ENCODE data around the gene LRRC42. TPM values are rescaled to one million over a fixed set of nuclear protein-coding genes. Genes with fewer than 3 reads are reported as not detected.
"Not testable (repeated sequence)": the region's sequence is repeated elsewhere in the genome, so short reads cannot be mapped to it uniquely, and the experiment has no call there.

The LRRC42 gene
- polyA plus RNA-seq, 3 donors = 43.7 to 49.9 (median 46.9) TPM

DNA sequence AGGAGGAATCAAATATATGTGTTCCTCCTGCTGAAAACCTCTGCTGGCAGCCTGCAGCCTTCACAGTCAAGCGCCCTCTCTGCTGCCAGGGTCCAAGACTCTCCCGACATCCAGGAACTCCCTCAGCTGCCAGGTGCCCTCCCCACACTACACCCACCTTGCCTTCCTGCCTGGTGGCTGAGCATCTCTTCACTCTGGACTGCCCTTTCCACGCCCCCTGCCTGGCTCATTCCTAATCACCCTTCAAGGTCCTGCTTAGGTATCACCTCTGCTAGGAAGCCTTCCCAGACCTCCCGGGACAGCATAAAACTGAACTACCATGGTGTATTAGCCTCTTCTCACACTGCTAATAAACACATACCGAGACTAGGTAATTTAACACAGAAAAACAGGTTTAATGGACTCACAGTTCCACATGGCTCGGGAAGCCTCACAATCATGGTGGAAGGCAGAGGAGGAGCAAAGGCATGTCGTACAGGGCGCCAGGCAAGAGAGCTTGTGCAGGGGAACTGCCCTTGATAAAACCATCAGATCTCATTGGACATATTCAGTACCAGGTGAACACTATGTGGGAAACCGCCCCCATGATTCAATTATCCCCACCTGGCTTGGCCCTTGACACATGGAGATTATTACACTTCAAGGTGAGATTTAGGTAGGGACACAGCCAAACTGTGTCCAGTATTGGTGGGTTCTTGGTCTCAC lies 56.5 kb downstream of the LRRC42 start:
- no peak for DNase-seq (ENCODE audit: low read depth in 3 of 3, low spot score in 2 of 3)

GRCh38 chr1:54003249-54003646 lies 57.1 kb downstream of the LRRC42 start:
- DNase-seq (ENCODE audit: low read depth in 3 of 3, low spot score in 2 of 3) = no peak

DNA sequence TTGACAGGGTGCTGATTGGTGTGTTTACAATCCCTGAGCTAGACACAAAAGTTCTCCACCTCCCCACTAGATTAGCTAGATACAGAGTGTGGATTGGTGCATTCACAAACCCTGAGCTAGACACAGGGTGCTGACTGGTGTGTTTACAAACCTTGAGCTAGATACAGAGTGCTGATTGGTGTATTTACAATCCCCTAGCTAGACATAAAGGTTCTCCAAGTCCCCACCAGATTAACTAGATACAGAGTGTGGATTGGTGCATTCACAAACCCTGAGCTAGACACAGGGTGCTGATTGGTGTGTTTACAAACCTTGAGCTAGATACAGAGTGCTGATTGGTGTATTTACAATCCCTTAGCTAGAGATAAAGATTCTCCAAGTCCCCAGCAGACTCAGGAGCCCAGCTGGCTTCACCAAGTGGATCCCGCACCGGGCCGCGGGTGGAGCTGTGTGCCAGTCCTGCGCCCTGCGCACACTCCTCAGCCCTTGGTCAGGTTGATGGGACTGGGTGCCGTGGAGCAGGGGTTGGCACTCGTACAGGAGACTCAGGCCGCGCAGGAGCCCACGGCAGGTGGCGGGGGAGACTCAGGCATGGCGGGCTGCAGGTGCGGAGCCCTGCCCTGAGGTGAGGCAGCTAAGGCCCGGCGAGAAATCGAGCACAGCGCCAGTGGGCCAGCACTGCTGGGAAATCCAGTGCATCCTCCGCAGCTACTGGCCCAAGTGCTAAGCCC lies 57.8 kb downstream of the LRRC42 start:
- not testable (repeated sequence) for DNase-seq (ENCODE audit: low read depth in 3 of 3, low spot score in 2 of 3)

DNA sequence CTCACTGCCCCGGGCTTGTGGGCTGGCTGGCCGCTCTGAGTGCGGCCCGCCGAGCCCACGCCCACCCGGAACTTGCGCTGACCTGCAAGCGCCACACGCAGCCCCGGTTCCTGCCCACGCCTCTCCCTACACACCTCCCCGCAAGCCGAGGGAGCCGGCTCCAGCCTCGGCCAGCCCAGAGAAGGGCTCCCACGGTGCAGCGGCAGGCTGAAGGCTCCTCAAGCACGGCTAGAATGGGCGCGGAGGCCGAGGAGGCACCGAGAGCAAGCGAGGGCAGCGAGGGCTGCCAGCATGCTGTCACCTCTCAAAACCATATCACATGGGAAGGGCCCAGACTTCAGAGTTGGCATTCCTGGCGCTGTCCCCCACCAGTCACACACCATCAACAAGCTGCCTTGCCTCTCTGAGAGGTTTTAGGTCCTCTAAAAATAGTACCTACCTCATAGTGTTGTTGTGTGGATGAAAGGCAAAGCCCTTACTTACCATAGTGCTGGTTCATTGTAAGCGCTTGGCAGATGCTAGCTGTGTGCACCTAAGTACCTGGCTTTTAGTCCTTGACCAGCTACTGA lies 58.4 kb downstream of the LRRC42 start:
- no peak for DNase-seq (ENCODE audit: low read depth in 3 of 3, low spot score in 2 of 3)

GRCh38 chr1:54006508-54006907 lies 60.4 kb downstream of the LRRC42 start:
- DNase-seq (ENCODE audit: low read depth in 3 of 3, low spot score in 2 of 3) = no peak

DNA sequence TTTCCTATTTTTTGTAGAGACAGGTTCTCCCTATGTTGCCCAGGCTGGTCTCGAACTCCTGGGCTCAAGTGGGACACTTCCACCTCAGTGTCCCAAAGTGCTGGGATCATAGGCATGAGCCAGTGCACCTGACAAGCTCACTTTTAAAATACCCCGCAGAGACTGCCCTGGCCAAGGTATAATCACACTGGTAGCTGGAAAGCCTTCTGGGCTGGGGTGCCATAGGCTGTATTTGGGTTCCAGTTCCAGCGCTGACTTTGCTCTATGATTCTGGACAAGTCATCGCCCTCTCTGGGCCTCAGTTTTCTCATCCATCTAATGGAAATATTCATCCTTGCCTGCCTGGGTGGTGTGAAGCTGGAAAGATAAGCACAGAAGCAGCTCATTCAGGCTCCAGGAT lies 61.5 kb downstream of the LRRC42 start:
- DNase-seq (ENCODE audit: low read depth in 3 of 3, low spot score in 2 of 3) = no peak

GRCh38 chr1:54008876-54009275 lies 62.7 kb downstream of the LRRC42 start:
- DNase-seq (ENCODE audit: low read depth in 3 of 3, low spot score in 2 of 3) = no peak

DNA sequence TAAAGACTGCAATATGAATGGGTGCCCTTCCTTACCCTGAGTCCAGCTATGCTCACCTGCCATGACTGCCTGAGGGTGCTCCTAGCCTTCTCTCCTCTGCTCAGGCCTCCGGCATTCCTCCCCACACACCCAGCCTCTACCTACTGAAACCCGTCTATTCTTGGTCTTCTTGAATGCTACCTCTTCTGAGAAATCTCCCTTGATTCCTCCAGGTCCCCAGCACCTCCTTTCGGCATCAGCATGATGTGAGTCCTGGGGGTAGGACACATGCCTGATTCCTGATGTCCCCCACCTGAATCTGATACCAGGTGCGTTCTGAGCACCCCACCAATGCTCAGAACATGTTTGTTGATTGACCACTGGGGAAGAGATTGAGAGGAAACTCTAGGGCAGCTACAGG lies 63.3 kb downstream of the LRRC42 start:
- no peak for DNase-seq (ENCODE audit: low read depth in 3 of 3, low spot score in 2 of 3)

- no peak for DNase-seq (ENCODE audit: low read depth in 3 of 3, low spot score in 2 of 3)
Measured at GRCh38 chr1:54010415-54011117, 64.4 kb downstream of the LRRC42 start.

DNA sequence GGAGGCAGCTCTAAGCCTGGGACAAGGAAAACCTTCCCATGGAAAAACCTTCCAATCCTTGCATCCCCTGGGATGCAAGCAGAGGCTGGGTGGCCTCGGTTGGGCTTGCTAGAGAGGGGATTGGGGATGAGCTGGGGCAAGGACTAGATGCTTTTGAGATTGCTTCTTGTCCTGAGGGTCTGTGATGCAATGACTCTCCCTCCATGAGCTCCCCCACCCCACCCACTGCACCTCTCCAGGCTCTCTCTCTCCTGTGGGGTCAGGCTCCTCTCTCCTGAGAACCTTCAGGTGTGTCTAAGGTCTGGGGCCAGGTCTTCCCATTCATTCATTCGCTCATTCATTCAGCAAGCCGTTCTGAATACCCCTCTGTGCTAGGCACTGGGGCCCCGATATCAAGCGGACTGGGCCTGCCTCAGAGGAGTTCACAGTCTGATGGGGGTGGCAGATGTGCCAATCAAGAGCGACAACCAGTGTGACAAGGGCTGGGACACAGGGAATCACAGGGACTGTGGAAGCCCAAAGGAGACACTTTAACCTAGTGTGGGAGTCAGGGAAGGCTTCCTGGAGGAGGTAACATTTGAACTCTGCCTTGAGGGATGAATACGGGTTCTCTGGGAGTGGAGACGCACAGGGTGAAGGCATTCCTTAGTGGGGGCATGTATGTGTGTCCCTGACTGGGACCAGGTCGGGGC lies 65.3 kb downstream of the LRRC42 start:
- DNase-seq (ENCODE audit: low read depth in 3 of 3, low spot score in 2 of 3) = no peak

DNA sequence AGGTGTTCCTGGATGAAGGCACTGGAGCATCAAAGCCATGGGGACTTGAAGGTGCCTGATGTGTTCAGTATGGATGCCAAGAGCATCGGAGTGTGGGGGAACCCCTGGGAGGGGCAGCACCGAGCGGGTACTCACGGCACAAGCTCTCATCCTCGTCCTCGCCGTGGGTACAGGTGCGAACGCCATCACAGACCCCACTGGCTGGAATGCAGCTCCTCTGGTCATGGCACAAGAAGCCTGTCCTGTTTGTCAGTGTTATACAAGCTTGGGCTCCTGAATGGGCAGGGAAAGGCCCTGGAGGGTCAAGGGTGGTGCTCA lies 65.8 kb downstream of the LRRC42 start:
- no peak for DNase-seq (ENCODE audit: low read depth in 3 of 3, low spot score in 2 of 3)

DNA sequence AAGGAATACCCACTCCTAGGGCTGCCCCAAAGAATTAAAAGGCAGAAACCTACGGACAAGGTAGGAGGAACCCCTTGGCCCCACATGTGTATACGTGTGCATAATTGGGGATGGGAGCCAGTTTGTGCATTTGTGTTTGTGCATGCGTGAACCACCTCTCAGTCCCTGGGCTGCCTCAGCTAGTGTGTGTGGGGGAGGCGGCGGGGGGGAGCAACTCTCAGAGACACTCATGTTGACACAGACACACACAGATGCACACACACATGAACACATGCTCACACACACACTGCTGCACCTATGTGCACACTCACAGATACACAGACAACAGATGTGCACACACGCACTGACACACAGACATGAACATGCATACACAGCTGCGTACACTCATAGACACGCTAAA lies 66.7 kb downstream of the LRRC42 start:
- no peak for DNase-seq (ENCODE audit: low read depth in 3 of 3, low spot score in 2 of 3)

DNA sequence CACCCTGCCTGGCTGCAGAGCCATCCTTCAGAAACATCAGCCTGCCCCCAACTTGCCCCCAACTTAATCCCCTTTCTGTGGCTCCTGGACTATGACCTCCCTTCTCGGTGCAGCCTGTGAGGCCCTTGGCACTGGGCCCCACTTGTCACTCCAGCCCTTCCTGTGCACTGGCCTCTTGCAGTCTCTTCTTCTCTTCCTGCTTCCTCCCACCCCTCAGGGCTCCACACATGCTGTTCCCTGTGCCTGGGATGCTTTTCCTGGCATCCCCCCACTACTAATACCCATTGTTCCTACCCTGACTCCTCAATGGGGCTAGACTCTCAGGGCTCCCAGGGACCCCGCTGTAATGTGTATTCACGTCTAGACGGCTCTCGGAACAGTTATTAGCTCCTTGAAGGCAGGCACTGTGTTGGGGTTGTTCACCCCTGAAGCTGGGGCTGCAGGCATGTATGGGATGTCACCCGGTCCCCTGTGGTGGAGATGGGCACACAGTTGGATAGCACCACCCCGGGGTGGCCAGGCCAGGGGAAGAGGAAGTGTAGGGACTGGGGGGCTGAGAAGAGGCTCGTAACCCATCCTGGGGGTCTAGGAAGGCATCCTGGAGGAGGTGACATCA lies 67.4 kb downstream of the LRRC42 start:
- DNase-seq (ENCODE audit: low read depth in 3 of 3, low spot score in 2 of 3) = no peak

- no peak for DNase-seq (ENCODE audit: low read depth in 3 of 3, low spot score in 2 of 3)
Measured at GRCh38 chr1:54014009-54014629, 68.0 kb downstream of the LRRC42 start.

DNA sequence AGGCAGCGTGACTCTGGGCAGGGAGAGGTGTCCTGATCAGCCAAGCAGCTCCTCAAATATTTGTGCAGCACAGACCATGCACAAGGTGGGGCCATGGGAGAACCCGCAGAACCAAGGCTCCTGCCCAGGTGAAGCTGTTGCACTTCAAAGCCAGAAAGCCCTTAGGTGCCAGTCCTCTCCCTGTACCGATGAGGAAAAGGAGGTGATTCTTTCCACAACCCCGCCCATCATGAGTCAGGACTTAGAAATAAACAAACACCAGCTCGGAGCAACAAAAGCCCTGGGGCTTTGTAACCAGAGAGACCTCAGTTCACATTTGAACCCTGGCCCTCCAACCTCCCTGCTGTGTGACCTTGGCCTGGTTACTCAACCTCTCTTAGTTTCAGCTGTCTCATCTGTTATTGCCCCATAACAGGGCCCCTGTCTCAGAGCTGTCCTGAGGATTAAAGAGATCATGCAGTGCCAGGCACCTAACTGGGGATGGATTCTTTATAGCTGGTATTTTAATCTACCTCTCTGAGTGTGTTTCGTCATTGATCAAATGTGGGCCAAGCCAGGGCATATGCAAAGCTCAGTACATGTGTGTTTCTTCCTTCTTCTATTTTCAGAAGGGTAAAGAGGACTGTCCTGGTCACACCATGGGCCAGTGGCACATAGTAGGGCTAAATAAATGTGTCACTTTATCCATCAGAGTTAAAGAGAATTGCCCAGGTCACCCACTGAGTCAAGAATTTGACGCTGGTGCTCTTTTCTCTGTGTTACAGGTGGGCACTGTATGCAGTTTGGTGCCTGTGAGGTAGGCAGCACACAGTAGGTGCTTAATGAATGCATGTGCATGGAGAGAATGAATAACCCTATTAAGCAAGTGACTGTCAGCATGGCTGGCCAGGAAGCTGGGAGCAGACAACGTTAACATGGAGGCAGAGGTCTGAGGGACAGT lies 70.5 kb downstream of the LRRC42 start:
- no peak for DNase-seq (ENCODE audit: low read depth in 3 of 3, low spot score in 2 of 3)
